BJ (cell line): ENCODE data around the gene EPHA6. TPM values are rescaled to one million over a fixed set of nuclear protein-coding genes. Genes with fewer than 3 reads are reported as not detected.

ENCODE experiments used
- CTCF ChIA-PET: fragments of 350-600 bp; formaldehyde crosslinking; extraction: SDS; loops from one replicate; lab custom pipeline; 2021; ENCODE audit warnings: antibody characterized with exemption, inconsistent platforms; lab: Yijun Ruan, JAX
- POLR2A ChIA-PET: fragments of 300-600 bp; sonication (Branson Sonifier 250); formaldehyde crosslinking; extraction: SDS; loops from one replicate; lab custom pipeline; 2021; ENCODE audit warnings: antibody characterized with exemption; lab: Charles Lee
- DNase-seq: peaks from one replicate; pipeline ENCODE4 v3.0.0-alpha.2; 2011; ENCODE audit warnings: low read depth
- H3K27me3 ChIP-seq: 2 replicates; pipeline ENCODE4 v1.6.0; 2011; ENCODE audit warnings: low read length; ENCODE audit not compliant: control insufficient read depth, insufficient read depth
- H3K36me3 ChIP-seq: 2 replicates; pipeline ENCODE4 v1.5.1; 2011; ENCODE audit warnings: low read length; ENCODE audit not compliant: control insufficient read depth, insufficient read depth
- H3K4me3 ChIP-seq: 2 replicates; pipeline ENCODE4 v1.5.1; 2011; ENCODE audit warnings: low read depth, mild to moderate bottlenecking, control low read depth, low read length
- CTCF ChIP-seq: IDR thresholded peaks from 2 replicates; pipeline ENCODE4 v1.5.1; 2011; ENCODE audit warnings: low read depth, mild to moderate bottlenecking, control low read depth, inconsistent platforms, low read length, moderate library complexity; ENCODE audit not compliant: insufficient read depth
- polyA plus RNA-seq: library from polyadenylated mRNA; depleted of rRNA; stranded (reverse); fragments of >200 nt; gene quantifications from 2 replicates; pipeline ENCODE4 v1.2.3, GENCODE V29; 2011

EPHA6 gene
- polyA plus RNA-seq, 1 experiment = not detected

- ChIA-PET CTCF (no interaction called here), POLR2A (no interaction called here)
- H3K36me3 ChIP-seq = no peaks in the 10 kb centered on the region
- no peak overlapping the region for H3K4me3 ChIP-seq
- no peaks in the 10 kb centered on the region for H3K27me3 ChIP-seq
- TF ChIP-seq CTCF = no peak
- no peak for DNase-seq
Observed at GRCh38 chr3:97674461-97674860, 860.1 kb downstream of the EPHA6 start.

- no peak for TF ChIP-seq CTCF
- DNase-seq = no peak
- Histone ChIP-seq H3K27me3 (no peaks in the 10 kb centered on the region), H3K4me3 (no peak overlapping the region), H3K36me3 (no peaks in the 10 kb centered on the region)
- POLR2A ChIA-PET = no interaction called here
- CTCF ChIA-PET = no interaction called here
Observed at GRCh38 chr3:97680210-97680609, 865.8 kb downstream of the EPHA6 start.

GRCh38 chr3:97680696-97681095 is 866.3 kb downstream of the EPHA6 start:
- no peak for TF ChIP-seq CTCF
- POLR2A ChIA-PET = no interaction called here
- CTCF ChIA-PET = no interaction called here

GRCh38 chr3:97684490-97684889 is 870.1 kb downstream of the EPHA6 start:
- DNase-seq = no peak
- CTCF ChIA-PET = no interaction called here
- Histone ChIP-seq H3K27me3 (no peaks in the 10 kb centered on the region), H3K36me3 (no peaks in the 10 kb centered on the region), H3K4me3 (no peak overlapping the region)
- TF ChIP-seq CTCF = no peak
- POLR2A ChIA-PET = no interaction called here

More at GRCh38 chr3:97680696-97681095, 866.3 kb downstream of the EPHA6 start:
- H3K27me3 ChIP-seq = no peaks in the 10 kb centered on the region
- H3K4me3 ChIP-seq = no peak overlapping the region
- no peaks in the 10 kb centered on the region for H3K36me3 ChIP-seq
- DNase-seq = no peak

- no peaks in the 10 kb centered on the region for H3K27me3 ChIP-seq
- ChIA-PET CTCF (no interaction called here), POLR2A (no interaction called here)
- H3K4me3 ChIP-seq = no peak overlapping the region
- H3K36me3 ChIP-seq = no peaks in the 10 kb centered on the region
- DNase-seq = no peak
- TF ChIP-seq CTCF = no peak
Observed at GRCh38 chr3:97686258-97686657, 871.9 kb downstream of the EPHA6 start.
